ENCODE results near the gene DSCAM. TPM values are rescaled to one million over a fixed set of nuclear protein-coding genes. Genes with fewer than 3 reads are reported as not detected.

The DSCAM gene
- total RNA-seq, 1 donor from 2014 or later = not detected

- Histone ChIP-seq H3K27me3 (no peaks in the 10 kb centered on the region), H3K9me3 (no peaks in the 10 kb centered on the region), H3K27ac (no peak overlapping the region), H3K36me3 (no peaks in the 10 kb centered on the region), H3K4me3 (no peak overlapping the region), H3K4me1 (no peaks in the 10 kb centered on the region)
- no peak for DNase-seq (ENCODE audit: low spot score in 2 of 2)
- intact Hi-C loops (cut with DNase I) = no loop called here
- TF ChIP-seq CTCF (IDR thresholded peaks at IDR 0.05) = no peak
These were observed 54.1 kb downstream of the DSCAM start for GRCh38 chr21:40792691-40793456.

- Histone ChIP-seq H3K36me3 (no peaks in the 10 kb centered on the region), H3K4me3 (no peak overlapping the region), H3K9me3 (no peaks in the 10 kb centered on the region), H3K4me1 (no peaks in the 10 kb centered on the region), H3K27me3 (no peaks in the 10 kb centered on the region), H3K27ac (no peak overlapping the region)
- no peak for DNase-seq (ENCODE audit: low spot score in 2 of 2)
- intact Hi-C loops (cut with DNase I) = no loop called here
- TF ChIP-seq CTCF (IDR thresholded peaks at IDR 0.05) = no peak
These were observed 58.3 kb downstream of the DSCAM start for GRCh38 chr21:40788635-40789034.

- TF ChIP-seq CTCF (IDR thresholded peaks at IDR 0.05) = no peak
- H3K4me3 ChIP-seq = no peak overlapping the region
- H3K4me1 ChIP-seq = no peaks in the 10 kb centered on the region
- DNase-seq (ENCODE audit: low spot score in 2 of 2) = no peak
- H3K9me3 ChIP-seq = no peaks in the 10 kb centered on the region
- H3K27me3 ChIP-seq = no peaks in the 10 kb centered on the region
- H3K36me3 ChIP-seq = no peaks in the 10 kb centered on the region
- H3K27ac ChIP-seq = no peak overlapping the region
- intact Hi-C loops (cut with DNase I) = no loop called here
These were observed 63.6 kb downstream of the DSCAM start for GRCh38 chr21:40783404-40783803.

- Histone ChIP-seq H3K36me3 (no peaks in the 10 kb centered on the region), H3K9me3 (no peaks in the 10 kb centered on the region), H3K4me1 (no peaks in the 10 kb centered on the region), H3K27ac (no peak overlapping the region), H3K4me3 (no peak overlapping the region), H3K27me3 (no peaks in the 10 kb centered on the region)
- no peak for TF ChIP-seq CTCF (IDR thresholded peaks at IDR 0.05)
- no peak for DNase-seq (ENCODE audit: low spot score in 2 of 2)
- intact Hi-C loops (cut with DNase I) = no loop called here
These were observed 76.4 kb downstream of the DSCAM start for GRCh38 chr21:40770435-40771055.

- H3K4me1 ChIP-seq = no peaks in the 10 kb centered on the region
- no peaks in the 10 kb centered on the region for H3K36me3 ChIP-seq
- no peak for DNase-seq (ENCODE audit: low spot score in 2 of 2)
- H3K9me3 ChIP-seq = no peaks in the 10 kb centered on the region
- no peak overlapping the region for H3K27ac ChIP-seq
- intact Hi-C loops (cut with DNase I) = no loop called here
- no peak overlapping the region for H3K4me3 ChIP-seq
- no peaks in the 10 kb centered on the region for H3K27me3 ChIP-seq
- no peak for TF ChIP-seq CTCF (IDR thresholded peaks at IDR 0.05)
These were observed 77.7 kb downstream of the DSCAM start for GRCh38 chr21:40769231-40769630.
